Ovary (tissue), 9 donors: ENCODE measurements around the gene OR8B12. TPM values are rescaled to one million over a fixed set of nuclear protein-coding genes. Genes with fewer than 3 reads are reported as not detected.

ENCODE experiments used
- DNase-seq, 5 donors: peaks; one replicate each; pipeline ENCODE4 v3.0.0-alpha.2; 2019 to 2020
- H3K27ac ChIP-seq, 2 donors: fragments of 200-600 bp; one replicate each; pipeline versions ENCODE4 v1.5.1 to v1.8.0; 2019 to 2022
- H3K27me3 ChIP-seq: fragments of 200-600 bp; one replicate; pipeline ENCODE4 v1.8.0; 2022
- H3K36me3 ChIP-seq: fragments of 200-600 bp; sonication (generic); one replicate; pipeline ENCODE4 v1.5.1; 2019
- H3K4me1 ChIP-seq: one replicate; pipeline ENCODE4 v1.8.1; 2013; ENCODE audit warnings: mild to moderate bottlenecking, moderate library complexity; ENCODE audit not compliant: insufficient read depth
- H3K4me3 ChIP-seq: fragments of 200-600 bp; sonication (generic); one replicate; pipeline ENCODE4 v1.5.1; 2017
- H3K9me3 ChIP-seq, 2 donors: fragments of 200-600 bp in 1 of 2; sonication (generic) in 1 of 2; one replicate each; pipeline versions ENCODE4 v1.5.1 to v1.8.1; 2013 to 2019; ENCODE audit warnings: mild to moderate bottlenecking in 1 of 2, moderate library complexity in 1 of 2
- EP300 ChIP-seq: sonication (generic); formaldehyde crosslinking; IDR thresholded peaks from one replicate; pipeline ENCODE4 v1.6.1; 2017; ENCODE audit warnings: antibody characterized with exemption
- POLR2A ChIP-seq: fragments of 450-650 bp; IDR thresholded peaks from one replicate; pipeline ENCODE4 v1.6.1; 2017; ENCODE audit warnings: antibody characterized with exemption, mild to moderate bottlenecking, moderate library complexity
- WGBS, 3 donors: extraction: QIAGEN DNeasy Blood & Tissue Kit in 1 of 3; methylation state at CpG; one replicate each; pipeline versions ENCODE4 v1.1.5 to v1.1.7; 2013 to 2017; 5-methylcytosine and 5-hydroxymethylcytosine counted together
- intact Hi-C, 4 donors: fragments of 100-400 bp; cut with DNase I; formaldehyde crosslinking; loops; one replicate each; pipeline versions ENCODE4 v1.11.0 to v1.15.1; 2022 to 2023
- polyA plus RNA-seq, 2 donors: library from polyadenylated mRNA; stranded (reverse); fragments of 200-250 nt in 1 of 2; fragments of 350-450 nt in 1 of 2; fragmentation: Illumina TruSeq in 1 of 2; extraction: RNeasy Lipid Tissue Mini Kit (QIAGEN cat#74804) in 1 of 2; gene quantifications; one replicate each; pipeline ENCODE4 v1.2.3, GENCODE V29; 2013 to 2014
- total RNA-seq, 7 donors: library from RNA; depleted of rRNA in 2 of 7; stranded (reverse); fragments of >200 nt in 2 of 7; fragmentation: NEBNext Ultra II Directional in 3 of 7; extraction: Animal tissue kit (Norgen Biotek cat#: 25700) in 3 of 7; gene quantifications; one replicate each; pipeline versions ENCODE4 v1.1.0 to v1.2.4, GENCODE V29; 2016 to 2023
- TF ChIP-seq, protein P1 (sequence below), 3 donors: fragments of 450-650 bp in 2 of 3; fragments of 200-600 bp in 1 of 3; IDR thresholded peaks; one replicate each; pipeline versions ENCODE4 v1.5.1 to v1.8.0; 2016 to 2022; ENCODE audit warnings: antibody characterized with exemption in 3 of 3, mild to moderate bottlenecking in 1 of 3
- donor health status: DM: no; HTN: no; CAD: no; lungs with moderate emphysema.
- donor health status: DM: no; HTN: no; CAD: no.
- donor health status: Bipolar disorder and iron deficiency.
- donor health status: DM: yes; HTN: yes; CAD: no.
- donor health status: DM: no; HTN: no; CAD: no.
- donor health status: DM: yes; HTN: yes; CAD: no.

OR8B12 gene
- total and polyA plus RNA-seq, 9 donors = not detected

DNA sequence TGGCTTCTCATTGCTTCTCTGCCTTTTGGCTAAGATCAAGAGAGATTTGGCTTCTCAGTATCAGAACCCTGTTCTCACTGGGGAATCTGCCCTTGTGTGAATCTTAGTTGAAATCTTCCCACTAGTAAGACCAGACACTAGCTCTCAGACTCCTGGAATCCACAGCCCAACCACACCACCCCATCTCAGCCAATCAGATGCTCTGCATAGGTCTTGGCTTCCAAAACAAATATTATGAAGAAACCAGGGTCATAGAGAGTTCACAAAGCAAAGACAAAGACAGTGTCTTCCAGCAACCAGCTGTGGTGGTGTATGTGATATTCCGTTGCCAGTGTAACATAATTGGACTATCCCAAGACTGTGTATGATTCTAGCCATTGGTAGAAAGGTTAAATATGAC is 5.4 kb downstream of the OR8B12 start:
- no peak overlapping the region for H3K4me3 ChIP-seq
- no peak overlapping the region for H3K27ac ChIP-seq
- no peaks in the 10 kb centered on the region for H3K9me3 ChIP-seq
- intact Hi-C loops = no loop called here
- TF ChIP-seq EP300 = no peak
- TF ChIP-seq POLR2A = no peak
- TF ChIP-seq, protein P1, sequence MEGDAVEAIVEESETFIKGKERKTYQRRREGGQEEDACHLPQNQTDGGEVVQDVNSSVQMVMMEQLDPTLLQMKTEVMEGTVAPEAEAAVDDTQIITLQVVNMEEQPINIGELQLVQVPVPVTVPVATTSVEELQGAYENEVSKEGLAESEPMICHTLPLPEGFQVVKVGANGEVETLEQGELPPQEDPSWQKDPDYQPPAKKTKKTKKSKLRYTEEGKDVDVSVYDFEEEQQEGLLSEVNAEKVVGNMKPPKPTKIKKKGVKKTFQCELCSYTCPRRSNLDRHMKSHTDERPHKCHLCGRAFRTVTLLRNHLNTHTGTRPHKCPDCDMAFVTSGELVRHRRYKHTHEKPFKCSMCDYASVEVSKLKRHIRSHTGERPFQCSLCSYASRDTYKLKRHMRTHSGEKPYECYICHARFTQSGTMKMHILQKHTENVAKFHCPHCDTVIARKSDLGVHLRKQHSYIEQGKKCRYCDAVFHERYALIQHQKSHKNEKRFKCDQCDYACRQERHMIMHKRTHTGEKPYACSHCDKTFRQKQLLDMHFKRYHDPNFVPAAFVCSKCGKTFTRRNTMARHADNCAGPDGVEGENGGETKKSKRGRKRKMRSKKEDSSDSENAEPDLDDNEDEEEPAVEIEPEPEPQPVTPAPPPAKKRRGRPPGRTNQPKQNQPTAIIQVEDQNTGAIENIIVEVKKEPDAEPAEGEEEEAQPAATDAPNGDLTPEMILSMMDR (IDR thresholded peaks at IDR 0.05) = no peak
- 28 to 78% (median 53%) methylated on average over 1 of the region's 1 CpG for WGBS, 3 donors
- no peaks in the 10 kb centered on the region for H3K36me3 ChIP-seq
- H3K27me3 ChIP-seq = no peaks in the 10 kb centered on the region
- DNase-seq = no peak
- no peaks in the 10 kb centered on the region for H3K4me1 ChIP-seq

DNA sequence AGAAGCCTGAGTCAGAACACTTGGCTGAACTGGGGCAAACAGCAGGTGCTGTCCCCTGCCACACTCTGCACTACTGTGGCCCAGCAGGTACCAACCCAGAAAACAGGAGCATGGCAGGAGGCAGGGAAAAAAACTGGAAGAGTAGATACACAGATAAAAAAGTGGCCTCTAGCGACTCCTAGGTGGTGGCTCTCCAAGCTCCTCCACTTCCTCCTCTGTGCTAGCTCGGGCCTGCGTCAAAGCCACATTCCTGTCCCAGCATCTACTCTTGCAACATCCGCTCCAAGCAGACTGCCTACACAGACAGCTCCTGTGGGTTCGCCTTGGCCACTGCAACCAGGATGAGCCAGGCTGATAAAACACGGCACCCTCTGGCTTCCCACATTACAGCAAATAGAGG is 6.9 kb downstream of the OR8B12 start:
- no peak for DNase-seq
- TF ChIP-seq, protein P1 (IDR thresholded peaks at IDR 0.05) = no peak
- TF ChIP-seq POLR2A (no peak), EP300 (no peak)
- intact Hi-C loops = no loop called here
- no peaks in the 10 kb centered on the region for H3K9me3 ChIP-seq
- H3K27me3 ChIP-seq = no peaks in the 10 kb centered on the region
- H3K4me1 ChIP-seq = no peaks in the 10 kb centered on the region
- H3K27ac ChIP-seq = no peak overlapping the region
- no peaks in the 10 kb centered on the region for H3K36me3 ChIP-seq
- 49 to 64% (median 62%) methylated on average over 6 of the region's 6 CpGs for WGBS, 3 donors
- H3K4me3 ChIP-seq = no peak overlapping the region

DNA sequence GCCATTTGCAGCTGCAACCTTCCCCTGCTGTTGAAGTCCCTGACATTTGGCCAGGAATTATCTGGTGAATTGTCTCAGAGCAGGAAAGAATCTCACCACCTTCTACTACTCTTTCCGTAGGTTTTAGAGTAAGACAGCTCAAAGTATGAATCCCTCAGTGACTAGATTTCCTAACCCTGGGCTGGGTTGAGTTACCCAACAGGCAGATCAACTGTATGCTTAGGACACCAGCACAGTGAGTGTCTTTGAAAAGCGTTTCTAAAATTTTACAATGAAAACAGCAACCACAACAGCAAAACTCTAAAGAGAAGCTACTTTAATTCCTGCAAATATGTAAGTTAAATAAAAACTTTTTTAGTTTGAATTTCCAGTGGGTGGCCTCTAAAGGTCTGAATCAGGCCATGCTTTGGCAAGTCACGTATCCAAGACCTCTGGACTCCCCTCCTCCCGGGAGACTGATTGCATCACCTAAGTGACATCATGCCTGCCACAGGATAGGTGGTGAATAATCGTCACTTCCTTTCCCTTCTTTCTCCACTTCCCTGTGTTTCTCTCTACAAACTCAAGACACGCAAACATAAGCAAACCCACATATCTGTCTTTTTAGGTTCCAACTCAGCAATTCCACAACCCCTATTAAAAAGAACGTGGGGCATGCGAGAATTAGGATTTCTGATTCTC is 7.8 kb downstream of the OR8B12 start:
- DNase-seq = no peak
- intact Hi-C loops = no loop called here
- H3K4me3 ChIP-seq = no peak overlapping the region
- no peaks in the 10 kb centered on the region for H3K9me3 ChIP-seq
- H3K36me3 ChIP-seq = no peaks in the 10 kb centered on the region
- H3K27me3 ChIP-seq = no peaks in the 10 kb centered on the region
- no peak overlapping the region for H3K27ac ChIP-seq
- 78 to 83% (median 79%) methylated on average over 8 of the region's 8 CpGs for WGBS, 3 donors
- TF ChIP-seq, protein P1 (IDR thresholded peaks at IDR 0.05) = no peak
- TF ChIP-seq EP300 (no peak), POLR2A (no peak)
- H3K4me1 ChIP-seq = no peaks in the 10 kb centered on the region

DNA sequence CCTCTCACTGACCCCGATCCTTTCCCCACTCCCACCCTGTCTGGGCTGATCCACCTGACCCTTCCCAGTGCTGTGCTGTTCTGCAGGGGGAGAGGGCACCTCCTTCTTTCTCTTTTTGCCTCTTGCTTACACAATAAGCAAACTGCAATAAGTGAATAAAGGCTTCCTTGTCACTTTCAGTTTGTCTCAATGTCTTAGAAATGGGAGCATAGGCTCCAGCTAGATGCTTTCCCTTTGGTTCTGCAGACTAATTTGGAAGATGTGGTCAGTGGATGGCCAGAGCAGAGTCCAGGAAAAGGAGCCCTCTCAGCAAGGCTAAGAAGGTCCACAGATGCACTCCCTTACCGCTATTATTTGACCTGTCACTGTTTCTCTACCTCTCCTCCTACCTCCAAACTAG is 9.4 kb downstream of the OR8B12 start:
- no peaks in the 10 kb centered on the region for H3K27me3 ChIP-seq
- DNase-seq = no peak
- H3K27ac ChIP-seq = no peak overlapping the region
- intact Hi-C loops = no loop called here
- no peak for TF ChIP-seq POLR2A
- TF ChIP-seq, protein P1 (IDR thresholded peaks at IDR 0.05) = no peak
- no peak for TF ChIP-seq EP300
- H3K36me3 ChIP-seq = no peaks in the 10 kb centered on the region
- H3K4me3 ChIP-seq = no peak overlapping the region
- WGBS, 3 donors = 68 to 70% (median 69%) methylated on average over 2 of the region's 2 CpGs
- H3K4me1 ChIP-seq = no peaks in the 10 kb centered on the region
- no peaks in the 10 kb centered on the region for H3K9me3 ChIP-seq
